ENCODE data around the gene BANF2. TPM values are rescaled to one million over a fixed set of nuclear protein-coding genes. Genes with fewer than 3 reads are reported as not detected.

Gene BANF2
- not detected in 2 replicates for total RNA-seq

GRCh38 chr20:17699931-17700351 lies at the start of gene BANF2:
Gene BANF2, plus strand, starts transcription at chr20:17699966. Its CDS starts 25,060 bp downstream, at chr20:17725026.

GRCh38 chr20:17682103-17682888 lies 17.5 kb upstream of the BANF2 start, which contains the start of gene RRBP1:
Gene RRBP1, minus strand, starts transcription at chr20:17682242. Its CDS starts 21,735 bp downstream, at chr20:17660507.

Other genes with a start within 250 kb of the BANF2 start
- gene BFSP1, start 168.6 kb upstream of the BANF2 start, total RNA-seq, result 1.5 and 3.1 TPM in 2 replicates
- 306 and 314 TPM in 2 replicates for gene DSTN, start 129.9 kb upstream of the BANF2 start, total RNA-seq
- 226 and 303 TPM in 2 replicates for gene RRBP1, start 17.7 kb upstream of the BANF2 start, total RNA-seq